ENCODE results near the gene TPRG1L.

The TPRG1L gene

DNA sequence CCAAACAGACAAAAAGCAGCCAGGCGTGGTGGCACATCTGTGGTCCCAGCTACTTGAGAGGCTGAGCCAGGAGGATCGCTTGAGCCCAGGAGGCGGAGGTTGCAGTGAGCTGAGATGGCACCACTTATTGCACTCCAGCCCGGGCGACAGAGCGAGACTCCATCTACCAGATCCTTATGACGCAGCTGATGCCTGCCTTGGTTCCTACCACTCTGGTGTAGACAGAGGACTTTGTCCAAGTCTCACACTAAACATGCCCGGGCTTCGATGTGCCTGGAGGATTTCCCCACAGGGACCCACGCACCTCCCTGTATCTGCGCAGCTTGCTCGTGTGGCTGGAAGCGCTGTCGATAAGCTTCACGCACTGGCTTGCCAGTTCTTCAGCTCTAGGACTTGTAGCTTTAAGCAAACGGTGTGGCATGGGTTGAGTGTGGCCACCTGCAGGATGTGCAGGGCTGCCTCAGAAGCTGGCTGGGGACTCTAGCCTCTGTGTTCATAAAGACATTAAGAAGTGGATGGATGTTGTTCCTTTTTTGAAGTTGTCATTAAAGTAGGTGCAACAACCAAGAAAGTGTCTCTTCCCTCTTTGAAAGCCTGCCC lies 4.8 kb downstream of the TPRG1L start:
- no peak for DNase-seq (ENCODE audit: low read depth)

GRCh38 chr1:3630161-3630611 lies 5.4 kb downstream of the TPRG1L start:
- DNase-seq (ENCODE audit: low read depth), result no peak

GRCh38 chr1:3630914-3631313 lies 6.1 kb downstream of the TPRG1L start:
- no peak for DNase-seq (ENCODE audit: low read depth)

DNA sequence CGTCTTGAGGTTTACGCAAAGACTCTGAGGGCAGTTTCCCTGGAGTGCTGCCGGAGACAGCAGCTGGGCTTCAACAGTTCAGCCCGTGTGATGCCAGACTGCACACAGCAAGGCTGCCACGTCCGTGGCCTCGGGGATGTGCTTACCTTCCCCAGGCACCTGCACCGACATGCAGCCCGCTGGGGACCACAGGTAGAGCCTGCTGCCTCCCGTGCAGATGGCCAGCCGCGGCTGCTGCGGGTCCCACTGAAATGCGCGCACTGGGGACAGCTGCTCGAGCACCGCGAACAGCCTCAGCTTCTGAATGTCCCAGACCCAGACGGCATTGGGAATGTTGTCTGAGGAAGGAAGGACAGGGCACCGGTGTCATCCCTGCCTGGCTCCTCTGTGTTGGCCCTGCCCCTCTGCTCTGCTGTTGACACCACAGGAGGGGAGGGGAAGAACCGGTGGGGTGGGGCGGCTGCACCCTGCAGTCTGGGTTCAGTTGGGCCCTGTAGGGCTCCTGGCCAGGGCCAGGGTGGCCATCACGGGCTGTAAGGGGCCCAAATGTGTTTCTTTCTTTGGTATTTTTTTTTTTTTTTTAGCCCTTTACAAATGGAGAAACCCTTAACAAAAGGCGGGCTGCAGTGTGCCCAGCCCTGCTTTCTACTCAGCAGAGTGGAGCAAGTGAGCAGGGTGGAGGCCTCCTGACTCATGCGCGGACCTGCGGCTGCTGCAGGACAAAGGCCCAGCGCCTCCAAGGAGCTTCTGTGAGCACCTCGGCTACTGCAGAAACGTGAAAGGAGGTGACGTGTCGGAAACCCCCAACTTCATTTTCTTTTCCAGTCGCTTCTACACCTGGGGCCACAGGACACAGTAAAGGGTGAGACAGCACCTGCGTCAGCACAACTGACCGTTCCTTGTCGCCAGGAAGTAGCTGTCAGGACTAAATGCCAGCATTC lies 6.8 kb downstream of the TPRG1L start:
- no peak for DNase-seq (ENCODE audit: low read depth)

GRCh38 chr1:3632298-3632697 lies 7.5 kb downstream of the TPRG1L start:
- DNase-seq (ENCODE audit: low read depth), result no peak

GRCh38 chr1:3632716-3633343 lies 8.0 kb downstream of the TPRG1L start:
- no peak for DNase-seq (ENCODE audit: low read depth)

GRCh38 chr1:3633344-3634058 lies 8.7 kb downstream of the TPRG1L start:
- DNase-seq (ENCODE audit: low read depth), result no peak

DNA sequence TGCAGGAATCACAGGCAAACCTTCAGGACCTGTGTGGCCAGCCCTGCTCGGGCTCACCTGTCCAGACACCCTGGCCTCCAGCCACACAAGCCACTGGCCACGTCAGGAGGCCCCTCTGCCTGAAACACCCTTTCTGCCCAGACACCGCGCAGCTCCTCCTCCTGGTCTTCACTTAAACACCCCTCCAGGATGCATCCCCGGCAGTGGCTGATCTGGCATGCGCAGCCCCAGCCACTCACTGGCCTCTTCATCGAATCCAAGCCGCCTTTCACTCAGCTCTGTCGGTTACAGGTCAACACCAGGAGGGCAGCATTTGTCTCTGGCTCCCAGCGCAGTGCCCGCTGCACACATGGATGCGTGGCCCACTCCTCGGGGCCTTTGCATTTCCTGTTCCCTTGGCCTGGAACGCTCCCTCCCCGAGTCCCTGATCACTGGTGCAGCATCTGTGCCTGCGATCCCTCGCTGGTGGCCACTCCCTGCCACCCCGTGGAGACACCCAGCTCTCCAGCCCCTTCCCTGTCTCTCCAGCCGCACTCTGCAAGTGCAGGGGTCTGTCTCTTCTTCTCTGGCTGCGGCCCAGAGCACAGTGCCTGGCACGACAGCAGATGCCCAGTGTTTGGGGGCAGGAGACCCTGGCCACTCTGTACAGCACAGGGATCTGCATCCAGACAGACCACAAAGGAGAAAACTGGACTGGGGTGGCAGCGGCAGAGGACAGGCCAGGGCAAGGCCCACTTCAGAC lies 9.4 kb downstream of the TPRG1L start:
- DNase-seq (ENCODE audit: low read depth), result no peak

- DNase-seq (ENCODE audit: low read depth), result no peak
Observed at GRCh38 chr1:3636080-3636479, 11.3 kb downstream of the TPRG1L start.

DNA sequence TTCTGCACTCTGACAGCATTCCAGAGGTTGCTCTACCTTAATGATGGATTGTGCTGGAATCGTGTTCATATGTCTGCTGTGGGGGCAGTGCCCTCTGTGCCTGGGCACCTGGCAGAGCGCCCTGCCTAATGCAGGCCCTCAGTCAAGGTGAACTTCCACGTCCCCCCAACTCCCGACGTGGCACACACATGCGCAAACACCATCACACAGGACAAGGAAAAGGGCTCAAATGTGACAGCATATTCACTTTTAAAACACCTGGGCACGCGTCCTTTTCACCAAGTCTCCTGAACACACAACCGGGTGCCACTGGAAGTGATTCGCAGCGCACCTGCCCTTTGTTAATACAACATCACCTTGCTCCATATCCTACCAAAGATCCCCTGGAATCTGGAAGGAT lies 11.7 kb downstream of the TPRG1L start:
- no peak for DNase-seq (ENCODE audit: low read depth)

DNA sequence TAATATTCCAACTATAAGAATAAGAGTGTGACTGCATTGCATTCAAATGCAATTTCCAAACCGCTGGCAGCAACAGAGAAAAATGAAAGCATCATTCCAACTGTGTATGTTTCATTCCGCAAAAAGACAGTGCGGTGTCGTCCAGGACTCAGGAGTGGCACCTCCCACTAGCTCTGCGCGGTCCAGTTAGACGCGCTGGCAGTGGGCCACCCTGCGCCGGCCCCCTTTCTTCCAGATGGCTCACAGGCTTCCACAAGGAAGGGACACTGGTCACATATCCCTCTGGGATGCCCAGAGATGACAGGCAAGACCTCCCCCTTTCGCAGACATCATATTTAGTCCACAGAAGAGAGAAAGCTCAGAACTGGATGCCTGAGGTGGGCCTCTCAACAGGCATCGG lies 13.2 kb downstream of the TPRG1L start:
- DNase-seq (ENCODE audit: low read depth), result no peak

GRCh38 chr1:3638676-3639075 lies 13.9 kb downstream of the TPRG1L start:
- DNase-seq (ENCODE audit: low read depth), result no peak

- no peak for DNase-seq (ENCODE audit: low read depth)
Observed at GRCh38 chr1:3639397-3639911, 14.6 kb downstream of the TPRG1L start.

DNA sequence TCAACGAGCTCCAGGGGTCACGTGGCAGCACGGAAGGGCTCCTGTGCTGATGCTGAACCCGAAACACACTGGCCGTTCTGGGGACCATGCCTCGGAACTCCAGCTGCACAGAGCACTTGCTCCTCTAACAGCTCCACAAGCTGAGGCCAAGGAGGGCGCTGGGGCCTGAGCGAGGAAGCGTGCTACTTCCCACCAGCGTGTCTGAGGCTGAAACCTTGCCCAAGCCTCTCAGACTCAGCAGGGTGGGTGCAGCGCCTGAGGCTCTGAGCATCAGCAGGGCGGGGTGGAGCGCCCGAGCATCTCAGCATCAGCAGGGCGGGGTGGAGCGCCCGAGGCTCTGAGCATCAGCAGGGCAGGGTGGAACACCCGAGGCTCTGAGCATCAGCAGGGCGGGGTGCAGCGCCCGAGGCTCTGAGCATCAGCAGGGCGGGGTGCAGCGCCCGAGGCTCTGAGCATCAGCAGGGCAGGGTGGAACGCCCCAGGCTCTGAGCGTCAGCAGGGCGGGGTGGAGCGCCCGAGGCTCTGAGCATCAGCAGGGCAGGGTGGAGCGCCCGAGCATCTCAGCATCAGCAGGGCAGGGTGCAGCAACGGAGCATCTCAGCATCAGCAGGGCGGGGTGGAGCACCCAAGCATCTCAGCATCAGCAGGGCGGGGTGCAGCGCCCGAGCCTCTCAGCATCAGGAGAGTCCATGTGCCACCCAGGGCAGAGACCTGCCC lies 15.5 kb downstream of the TPRG1L start:
- no peak for DNase-seq (ENCODE audit: low read depth)

DNA sequence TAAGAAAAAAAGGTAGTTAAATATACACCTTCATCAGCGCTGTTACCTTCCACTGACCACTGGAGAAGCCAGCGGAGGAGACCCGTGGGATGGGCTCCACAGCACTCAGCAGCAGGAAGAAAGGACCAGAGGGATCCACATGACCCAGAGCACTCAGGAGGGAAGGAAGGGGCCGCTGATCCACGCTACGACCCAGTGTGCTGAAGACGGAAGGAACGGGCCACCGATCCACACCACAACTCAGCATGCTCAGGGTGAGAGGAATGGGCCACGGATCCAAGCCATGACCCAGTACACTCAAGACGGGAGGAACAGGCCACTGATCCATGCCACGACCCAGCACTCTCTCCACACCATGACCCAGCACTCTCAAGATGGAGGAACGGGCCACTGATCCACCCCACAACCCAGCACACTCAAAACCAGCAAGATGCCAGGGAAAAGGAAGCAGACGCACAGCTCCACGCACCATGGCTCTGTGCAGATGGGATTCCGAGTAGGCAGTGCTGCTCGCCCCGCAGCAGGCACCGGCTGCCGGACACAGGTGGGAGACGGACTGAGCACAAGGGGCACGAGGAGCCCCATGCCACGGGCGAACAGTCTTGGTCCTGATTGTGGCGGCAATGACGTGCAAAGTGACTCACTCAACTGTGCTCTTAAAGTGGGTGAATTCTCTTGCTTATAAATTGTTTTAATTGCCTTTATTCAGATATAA lies 16.4 kb downstream of the TPRG1L start:
- no peak for DNase-seq (ENCODE audit: low read depth)

- DNase-seq (ENCODE audit: low read depth), result no peak
Observed at GRCh38 chr1:3641816-3642215, 17.0 kb downstream of the TPRG1L start.

- DNase-seq (ENCODE audit: low read depth), result no peak
Observed at GRCh38 chr1:3642919-3643675, 18.3 kb downstream of the TPRG1L start.

DNA sequence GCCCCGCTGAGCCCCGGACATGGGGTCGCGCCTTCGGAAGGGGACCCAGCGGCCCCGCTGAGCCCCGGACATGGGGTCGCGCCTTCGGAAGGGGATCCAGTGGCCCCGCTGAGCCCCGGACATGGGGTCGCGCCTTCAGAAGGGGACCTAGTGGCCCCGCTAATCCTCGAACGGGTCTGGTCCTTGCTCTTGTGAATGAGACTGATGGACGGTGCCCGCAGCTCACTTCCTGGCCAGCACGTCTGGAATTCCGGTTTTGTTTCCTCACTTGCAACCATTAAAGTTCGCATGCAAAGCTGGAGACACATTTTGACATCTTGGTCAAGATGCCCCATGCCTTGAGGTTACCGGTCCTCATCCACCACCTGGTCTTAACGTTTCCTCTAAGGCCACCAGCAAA lies 19.5 kb downstream of the TPRG1L start:
- DNase-seq (ENCODE audit: low read depth), result no peak

DNA sequence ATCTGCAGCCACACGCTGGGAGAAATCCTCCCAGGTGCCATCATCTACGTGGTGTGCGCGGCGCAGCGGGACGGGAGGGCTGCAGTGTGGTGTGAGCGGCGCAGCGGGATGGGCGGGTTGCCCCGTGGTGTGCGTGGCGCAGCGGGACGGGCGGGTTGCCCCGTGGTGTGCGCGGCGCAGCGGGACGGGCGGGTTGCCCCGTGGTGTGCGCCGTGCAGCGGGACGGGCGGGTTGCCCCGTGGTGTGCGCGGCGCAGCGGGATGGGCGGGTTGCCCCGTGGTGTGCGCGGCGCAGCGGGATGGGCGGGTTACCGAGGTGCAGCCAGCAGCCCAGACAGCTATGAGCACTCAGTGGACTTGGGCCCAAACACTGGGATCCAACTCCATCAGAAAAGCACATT lies 20.4 kb downstream of the TPRG1L start:
- DNase-seq (ENCODE audit: low read depth), result no peak
